HuH-7 (cell line): Measurements from ENCODE around the gene LEMD3.

Experiments used
- DNase-seq: peaks from one replicate; pipeline ENCODE4 v3.0.0; 2011; ENCODE audit warnings: low spot score

LEMD3 gene

DNA sequence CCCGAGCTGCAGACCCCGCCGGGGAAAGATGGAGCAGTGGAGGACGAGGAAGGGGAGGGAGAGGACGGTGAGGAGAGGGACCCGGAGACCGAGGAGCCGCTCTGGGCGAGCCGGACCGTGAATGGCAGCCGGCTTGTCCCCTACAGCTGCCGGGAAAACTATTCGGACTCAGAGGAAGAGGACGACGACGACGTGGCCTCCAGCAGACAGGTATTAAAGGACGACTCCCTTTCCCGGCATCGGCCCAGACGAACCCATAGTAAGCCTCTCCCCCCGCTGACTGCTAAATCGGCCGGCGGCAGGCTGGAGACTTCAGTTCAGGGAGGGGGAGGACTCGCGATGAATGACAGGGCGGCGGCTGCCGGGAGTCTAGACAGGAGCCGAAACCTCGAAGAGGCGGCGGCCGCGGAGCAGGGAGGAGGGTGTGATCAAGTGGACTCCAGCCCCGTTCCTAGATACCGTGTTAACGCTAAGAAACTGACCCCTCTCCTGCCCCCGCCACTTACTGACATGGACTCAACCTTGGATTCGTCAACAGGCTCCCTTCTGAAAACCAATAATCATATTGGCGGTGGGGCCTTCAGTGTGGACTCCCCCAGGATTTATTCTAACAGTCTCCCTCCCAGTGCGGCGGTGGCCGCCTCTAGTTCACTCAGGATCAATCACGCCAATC, 962 bp downstream of the LEMD3 start:
- peak; percentile 52 for DNase-seq

DNA sequence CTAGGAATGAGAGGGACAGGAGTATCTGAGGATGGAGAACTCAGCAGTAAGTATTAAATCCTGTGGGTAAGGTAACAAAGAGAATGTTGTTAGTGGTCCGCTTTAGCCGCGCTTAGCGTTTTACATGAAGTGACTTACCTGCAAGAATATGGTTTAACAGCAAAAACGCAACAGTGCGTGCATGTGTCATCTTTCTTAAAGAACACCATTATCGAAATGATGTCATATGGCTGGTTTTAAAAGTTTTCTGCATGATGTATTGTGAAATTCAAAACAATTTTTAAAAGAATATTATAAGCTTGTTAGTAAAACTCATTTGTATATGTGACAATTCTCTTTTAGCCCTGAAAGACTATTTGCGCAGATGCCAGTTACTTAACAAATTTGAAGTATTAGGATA, 1.7 kb downstream of the LEMD3 start:
- DNase-seq, result no peak

DNA sequence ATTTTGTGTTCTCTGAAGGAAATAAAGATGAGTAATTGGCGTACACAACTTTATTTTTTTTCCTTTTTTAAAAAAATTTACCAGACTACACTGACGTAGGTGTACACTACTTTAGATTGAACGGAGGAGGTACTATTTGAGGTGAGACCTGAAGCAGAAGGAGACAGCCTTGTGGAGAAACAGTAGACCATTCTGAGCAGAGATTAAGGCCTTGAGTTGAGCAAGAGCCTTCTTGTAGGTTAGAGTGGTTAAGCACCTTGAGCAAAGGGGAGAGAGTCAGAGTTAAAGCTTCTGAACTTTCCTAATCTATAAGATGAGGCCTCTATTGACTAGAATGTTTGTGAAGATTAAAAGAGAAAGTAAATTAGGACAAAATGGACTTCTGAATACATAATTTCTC, 2.5 kb downstream of the LEMD3 start:
- DNase-seq, result no peak

DNA sequence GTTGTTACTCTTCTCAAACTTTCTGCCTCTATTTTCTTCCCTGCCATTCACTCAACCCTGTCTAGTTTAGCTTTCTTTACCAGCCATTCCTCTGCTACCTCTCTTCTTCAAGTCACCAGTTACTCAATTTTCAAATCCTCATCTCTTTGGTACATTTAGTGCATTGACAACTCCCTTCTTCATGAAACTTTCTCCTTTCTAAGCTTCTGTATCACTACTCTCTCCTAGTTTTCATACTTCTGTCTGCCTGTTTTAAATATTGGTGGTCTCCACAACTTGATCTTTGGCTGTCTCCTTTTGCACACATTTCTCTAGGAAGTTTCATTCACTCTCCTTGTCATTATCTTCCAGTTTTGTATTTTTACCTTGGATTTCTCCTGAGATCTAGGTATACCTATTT, 6.0 kb downstream of the LEMD3 start:
- no peak for DNase-seq

DNA sequence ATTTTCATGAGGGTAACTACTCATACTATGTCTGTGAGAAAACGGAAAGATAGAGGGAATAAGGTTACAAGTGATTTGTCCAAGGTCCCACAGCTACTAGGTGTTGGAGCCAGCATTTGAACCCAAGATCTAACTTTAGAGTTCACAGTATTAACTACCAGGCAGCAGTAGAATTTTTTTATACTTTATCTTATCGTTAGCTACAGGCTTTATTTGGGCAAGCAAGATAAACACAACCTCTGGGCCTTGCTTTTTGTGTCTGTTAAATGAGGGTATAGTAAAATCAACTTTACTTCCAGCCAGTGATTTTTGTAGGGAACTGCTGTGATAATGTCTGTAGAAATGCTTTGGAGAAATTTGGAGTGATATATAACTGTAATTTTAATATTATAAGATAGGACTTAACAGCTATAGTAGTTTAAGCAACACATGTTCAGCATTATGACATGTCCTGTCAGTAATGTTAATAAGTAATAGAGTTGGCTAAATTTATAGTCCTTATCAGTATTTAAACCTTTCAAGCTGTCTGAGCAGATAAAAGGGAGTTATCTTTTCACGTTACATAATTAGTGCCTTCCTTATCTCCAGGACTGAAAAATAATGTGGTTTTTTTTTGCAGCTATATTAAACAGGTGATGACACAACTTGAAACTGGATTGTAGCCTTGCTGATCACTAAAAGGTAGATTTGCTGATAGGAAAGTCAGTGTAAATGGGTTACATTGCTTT, 12.8 kb downstream of the LEMD3 start:
- DNase-seq, result no peak

DNA sequence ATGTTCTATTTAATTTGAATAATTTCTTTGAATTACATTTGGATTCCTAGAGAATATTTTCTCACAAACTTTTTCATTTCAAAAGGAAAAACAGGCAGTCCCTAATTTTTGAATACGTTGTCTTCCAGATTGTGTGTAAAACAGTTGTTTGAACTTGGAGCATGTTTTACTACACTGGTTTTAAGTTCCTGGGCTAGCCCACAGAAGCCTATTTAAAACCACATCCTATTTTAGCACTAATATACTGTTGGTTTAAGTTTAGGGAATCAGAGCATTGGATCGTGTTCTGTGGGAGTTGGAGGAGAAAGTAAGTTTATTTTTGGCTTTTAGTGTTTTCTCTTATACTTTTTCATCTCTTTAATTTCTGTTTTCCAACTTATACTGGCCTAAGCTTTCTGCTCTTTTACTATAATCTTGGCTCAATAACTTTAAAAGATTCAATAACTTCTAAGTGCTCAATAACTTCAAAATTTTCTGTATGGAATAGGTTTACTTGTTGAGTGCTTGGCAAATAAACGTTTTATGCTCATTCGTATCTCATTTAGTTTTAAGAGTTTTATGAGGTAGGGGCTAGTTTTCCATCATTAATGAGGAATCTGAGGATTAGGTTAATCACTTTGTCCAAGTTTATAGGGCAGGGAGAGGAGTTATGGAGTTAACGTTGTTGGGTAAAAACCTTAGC, 14.9 kb downstream of the LEMD3 start:
- DNase-seq, result no peak

DNA sequence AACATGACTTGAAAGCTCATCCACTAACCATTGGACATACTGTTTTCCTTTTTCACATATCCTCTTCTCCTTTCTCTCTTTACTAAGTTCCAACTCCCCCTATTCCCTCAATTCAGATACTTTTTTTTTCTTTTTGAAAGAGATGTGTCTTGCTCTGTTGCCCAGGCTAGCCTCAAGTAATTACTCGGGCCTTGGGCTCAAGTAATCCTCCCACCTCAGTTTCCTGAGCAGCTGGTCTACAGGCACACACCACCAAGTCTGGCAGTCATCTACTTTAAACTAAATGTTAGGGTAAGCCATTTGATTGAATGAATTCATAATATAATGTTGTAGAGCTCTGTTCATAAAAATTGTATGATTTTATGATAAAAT, 15.5 kb downstream of the LEMD3 start:
- DNase-seq, result no peak

DNA sequence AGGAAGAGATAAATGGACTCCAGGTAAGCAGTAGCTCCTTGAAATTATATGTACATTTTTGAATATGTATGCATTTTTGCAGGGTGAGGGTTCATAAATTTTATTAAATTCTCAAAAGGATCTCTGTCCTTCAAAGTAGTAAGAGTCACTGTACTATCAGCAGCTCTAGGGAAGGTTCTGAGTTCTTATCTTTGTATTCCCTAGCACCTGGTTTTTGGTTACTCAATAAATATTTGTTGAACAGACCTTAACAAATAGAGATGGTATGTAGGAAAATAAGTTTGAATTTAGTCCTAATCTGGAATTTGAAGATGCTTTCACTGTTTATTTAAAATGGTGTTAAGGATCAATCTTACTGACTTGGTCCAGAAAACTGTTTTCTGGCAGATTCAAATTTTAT, 18.3 kb downstream of the LEMD3 start:
- no peak for DNase-seq

DNA sequence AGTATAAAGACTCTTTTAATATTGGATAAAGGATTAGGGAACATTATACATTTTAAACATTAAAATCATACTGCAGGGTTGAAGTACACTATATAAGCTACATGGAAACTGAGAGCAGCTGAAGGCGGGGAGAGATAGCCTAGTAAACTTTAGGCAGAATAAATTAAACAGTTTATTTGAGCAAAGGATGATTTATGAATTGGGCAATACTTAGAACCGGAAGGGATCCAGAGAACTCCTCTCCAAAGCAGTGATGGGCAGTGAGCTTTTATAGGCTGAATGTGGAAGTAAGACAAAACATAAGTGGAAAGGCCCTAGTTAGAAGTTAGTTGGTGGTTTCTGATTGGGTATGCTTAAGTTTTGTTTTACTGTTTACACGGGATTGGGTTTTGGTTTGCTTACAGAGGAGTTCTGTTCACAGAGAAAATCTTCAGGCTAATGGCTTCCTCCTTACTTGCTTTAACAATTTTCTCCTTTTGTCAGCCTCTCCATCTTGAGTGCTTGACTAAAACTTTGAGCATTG, 18.9 kb downstream of the LEMD3 start:
- no peak for DNase-seq

DNA sequence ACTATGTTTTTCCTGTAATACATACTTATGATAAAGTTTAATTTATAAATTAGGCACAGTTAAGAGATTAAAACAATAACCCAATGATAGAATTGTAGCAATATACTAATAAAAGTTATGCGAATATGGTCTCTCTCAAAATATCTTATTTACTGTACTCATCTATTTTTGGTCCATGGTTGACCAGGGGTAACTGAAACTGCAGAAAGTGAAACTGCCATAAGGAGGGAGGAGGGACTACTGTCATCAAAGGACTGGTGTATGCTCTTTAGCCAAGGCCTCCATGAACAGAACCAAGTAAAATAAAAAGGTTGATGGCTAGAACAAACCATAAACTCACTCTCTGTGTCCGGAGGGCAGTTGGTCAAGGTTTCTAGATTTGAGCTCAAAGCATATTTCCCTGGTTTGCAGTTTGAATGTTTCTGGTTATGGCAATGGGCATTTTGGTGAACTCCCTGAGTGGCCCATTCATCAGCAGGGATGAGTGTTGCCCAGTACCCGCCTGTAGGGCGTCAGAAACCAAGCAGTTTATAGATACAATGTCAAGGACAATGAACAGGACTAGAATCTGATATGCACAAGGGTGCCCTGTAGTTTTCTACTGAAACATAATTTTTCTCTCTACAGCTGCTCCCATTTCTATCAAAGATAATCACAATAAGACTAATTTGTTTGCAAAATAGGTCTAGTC, 19.8 kb downstream of the LEMD3 start:
- DNase-seq, result no peak

DNA sequence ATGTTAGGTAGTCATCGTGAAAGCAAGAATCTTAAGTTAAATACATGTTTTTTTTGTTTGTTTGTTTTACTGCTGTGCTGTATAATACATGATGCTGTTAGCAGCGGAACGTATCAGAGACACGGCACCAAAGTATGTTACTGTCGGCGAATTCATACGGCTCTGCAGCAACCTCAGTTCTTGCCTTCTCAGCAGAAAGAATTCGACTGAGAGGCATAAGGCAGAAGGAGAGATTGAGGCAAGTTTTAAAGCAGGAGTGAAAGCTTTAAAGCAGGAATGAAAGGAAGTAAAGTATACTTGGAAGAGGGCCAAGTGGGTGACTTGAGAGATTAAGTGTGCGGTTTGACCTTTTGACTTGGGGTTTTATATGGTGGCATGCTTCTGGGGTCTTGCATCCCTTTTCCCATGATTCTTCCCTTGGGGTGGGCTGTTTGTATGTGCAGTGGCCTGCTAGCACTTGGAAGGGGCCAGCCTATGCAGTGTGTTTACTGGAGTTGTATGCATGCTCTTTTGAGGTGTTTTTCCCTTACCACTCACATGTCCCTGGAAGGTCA, 23.7 kb downstream of the LEMD3 start:
- no peak for DNase-seq

DNA sequence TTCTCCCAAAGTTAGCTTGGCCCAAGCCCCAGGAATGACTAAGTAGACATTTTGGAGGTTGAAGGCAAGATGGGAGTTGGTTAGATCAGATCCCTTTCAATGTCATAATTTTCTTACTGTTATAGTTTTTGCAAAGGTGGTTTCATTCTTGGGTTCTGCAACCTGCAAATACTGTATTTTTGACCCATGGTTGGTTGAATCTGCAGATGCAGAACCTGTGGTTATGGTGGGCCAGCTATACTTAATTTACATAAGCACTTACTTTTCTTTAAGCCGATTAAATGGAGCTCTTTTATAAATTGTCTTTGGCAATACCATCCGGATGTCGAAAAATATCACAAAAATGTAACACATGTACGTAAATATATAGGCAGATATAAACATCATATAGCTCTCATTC, 25.6 kb downstream of the LEMD3 start:
- no peak for DNase-seq

DNA sequence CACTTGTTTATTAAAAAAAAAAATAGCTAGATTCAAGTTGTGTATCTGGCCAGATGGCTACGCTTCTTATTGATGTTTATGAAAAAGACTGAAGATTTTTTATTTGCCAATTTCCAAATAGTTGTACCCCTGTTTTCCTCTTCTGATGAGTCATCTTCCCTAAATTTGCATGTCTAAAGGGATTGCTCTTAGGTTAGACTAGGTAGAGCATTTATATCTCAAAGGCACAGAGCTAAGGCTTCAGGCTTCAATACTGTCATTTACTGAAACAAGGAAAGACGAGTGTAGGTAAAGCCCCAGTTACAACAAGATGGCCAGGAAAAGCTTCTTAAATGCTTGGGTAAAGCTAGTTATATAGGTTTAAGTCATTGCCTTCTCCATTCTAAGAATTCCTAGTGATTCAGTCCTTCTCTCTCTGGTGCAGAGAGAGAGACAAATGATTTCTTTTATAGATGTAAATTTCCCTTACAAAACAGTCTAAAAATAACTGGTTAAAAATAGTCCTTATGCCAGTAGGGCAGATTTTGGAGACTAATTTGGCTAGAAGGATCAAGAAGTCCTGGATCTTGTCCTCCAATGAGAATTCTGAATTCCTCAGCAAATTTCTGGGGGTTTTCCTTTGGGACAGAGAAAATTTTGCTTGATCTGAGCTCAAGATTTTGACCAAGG, 26.1 kb downstream of the LEMD3 start:
- DNase-seq, result no peak

DNA sequence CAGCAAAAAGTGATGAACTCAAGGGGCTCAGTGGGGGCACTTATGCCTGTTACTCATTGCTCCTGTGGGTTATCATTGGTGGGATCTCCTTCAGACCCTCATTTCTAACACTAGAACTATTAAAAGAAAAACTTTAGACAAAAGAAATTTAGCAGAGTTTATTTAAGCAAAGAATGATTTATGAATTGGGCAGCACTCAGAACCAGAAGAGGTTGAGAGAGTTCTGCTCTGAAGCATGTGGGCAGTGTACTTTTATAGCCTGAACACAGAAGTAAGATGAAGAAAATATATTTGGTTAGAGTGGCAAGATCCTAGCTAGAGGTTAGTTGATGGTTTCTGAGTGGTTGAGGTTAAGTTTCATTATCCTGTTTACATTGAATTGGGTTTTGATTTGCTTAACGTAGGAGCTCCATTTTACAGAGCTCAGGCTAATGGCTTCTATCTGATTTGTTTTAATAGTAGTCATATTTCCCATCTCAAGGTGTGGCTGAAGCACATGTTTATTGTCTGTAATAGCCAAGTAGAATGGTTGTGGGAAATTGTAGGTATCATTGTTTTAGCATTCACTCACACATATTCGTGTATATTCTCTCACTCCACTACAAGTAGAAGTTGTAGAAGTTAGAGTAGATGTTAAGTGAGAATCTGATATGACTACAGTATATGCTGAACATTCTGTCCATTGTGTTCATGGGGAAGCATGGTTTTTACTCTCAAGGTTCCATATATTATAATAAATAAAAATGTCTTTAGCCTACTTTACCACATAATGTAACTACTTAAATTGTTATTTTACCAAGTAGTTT, 27.6 kb downstream of the LEMD3 start:
- DNase-seq, result no peak

DNA sequence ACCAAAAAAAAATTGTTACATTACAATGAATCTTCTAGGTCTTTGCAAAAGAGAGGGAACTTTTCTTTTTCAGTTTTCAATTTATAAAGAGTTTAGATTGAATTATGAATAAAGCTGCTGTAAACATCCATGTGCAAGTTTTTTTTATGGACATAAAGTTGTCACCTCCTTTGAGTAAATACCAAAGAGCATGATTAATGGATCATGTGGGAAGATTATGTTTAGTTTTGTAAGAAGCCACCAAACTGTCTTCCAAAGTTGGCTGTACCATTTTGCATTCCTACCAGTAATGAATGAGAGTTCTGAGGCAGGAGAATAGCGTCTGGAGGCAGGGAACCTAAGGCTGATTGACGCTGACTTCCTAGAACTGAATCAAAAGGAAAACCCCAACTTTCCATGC, 30.2 kb downstream of the LEMD3 start:
- no peak for DNase-seq

DNA sequence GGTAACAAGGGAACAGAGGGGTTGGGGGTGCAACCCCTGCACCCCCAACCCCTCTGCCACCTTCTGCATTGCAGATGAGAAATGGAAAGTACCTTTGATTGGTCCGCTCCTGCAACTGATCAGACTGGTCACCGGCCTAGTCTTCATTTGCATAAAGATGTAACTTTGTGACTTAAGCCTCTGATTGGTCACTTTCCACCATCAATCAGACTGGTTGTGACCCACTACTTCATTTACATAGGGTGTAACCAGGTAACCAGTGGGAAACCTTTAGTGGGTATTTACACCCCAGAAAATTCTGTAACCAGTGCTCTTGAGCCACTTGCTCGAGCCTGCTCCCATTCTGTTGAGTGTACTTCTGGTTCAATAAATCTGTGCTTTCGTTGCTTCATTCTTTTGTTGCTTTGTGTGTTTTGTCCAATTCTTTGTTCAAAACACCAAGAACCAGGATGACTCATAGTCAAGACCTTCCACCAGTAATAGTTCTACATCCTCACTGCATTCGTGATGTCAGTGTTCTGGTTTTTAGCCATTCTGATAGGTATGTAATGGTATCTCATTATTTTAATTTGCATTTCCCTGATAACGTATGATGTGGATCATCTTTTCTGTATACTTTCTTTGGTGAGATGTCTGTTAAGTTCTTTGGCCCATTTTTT, 30.8 kb downstream of the LEMD3 start:
- no peak for DNase-seq

DNA sequence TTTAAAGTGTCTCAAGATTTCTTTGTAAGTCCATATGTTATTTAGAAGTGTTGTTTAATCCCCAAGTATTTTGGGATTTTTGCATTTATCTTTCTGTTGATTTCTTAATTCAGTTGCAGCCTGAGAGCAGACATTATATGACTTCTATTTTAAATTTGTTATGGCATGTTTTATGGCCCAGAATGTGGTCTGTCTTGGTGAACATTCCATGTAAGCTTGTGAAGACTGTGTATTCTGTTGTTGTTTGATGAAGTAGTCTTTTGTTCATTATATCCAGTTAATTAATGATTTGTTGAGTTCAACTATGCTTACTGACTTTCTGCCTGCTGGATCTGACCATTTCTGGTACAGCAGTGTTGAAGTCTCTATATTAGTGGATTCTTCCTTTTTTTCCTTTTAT, 34.0 kb downstream of the LEMD3 start:
- DNase-seq, result no peak

DNA sequence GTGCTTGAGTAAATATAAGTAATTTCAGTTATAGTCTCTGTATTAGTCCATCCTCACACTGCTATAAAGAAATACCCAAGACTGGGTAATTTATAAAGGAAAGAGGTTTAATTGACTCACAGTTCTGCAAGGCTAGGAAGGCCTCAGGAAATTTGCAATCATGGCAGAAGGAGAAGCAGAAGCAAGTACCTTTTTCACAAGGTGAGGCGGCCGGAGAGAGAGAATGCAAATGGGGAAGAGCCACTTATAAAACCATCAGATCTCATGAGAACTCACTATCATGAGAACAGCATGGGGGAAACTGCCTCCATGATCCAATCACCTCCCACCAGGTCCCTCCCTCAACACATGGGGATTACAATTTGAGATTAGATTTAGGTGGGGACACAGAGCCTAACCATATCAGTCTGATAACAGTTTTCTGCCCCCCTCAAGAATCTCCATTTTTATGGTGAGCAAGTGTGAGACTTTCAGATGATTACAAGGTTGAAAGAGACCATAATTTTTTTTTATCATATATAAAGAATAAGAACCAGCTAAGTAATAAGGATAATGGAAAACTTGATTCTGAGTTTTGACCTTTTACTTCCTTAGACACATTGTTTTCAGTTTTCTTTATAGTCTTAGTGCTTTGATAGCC, 35.6 kb downstream of the LEMD3 start:
- no peak for DNase-seq

DNA sequence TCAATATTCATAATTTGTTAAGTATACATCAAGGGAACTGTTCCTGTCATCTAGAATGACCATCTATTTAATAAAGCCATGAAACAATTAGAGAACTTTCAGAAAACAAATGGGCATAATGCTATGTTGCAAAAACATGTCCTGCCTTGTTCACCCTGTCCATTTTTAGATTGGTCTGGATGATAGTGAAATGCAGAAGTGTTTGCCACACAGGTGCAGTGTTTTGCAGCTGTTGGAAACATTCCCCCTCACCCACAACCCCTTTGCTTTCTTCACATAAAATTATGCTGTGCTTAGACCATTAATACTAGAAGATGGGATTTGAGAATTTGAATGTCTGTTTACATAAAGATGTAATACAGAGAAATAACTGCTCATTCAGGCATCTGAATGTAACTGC, 36.5 kb downstream of the LEMD3 start:
- DNase-seq, result no peak

DNA sequence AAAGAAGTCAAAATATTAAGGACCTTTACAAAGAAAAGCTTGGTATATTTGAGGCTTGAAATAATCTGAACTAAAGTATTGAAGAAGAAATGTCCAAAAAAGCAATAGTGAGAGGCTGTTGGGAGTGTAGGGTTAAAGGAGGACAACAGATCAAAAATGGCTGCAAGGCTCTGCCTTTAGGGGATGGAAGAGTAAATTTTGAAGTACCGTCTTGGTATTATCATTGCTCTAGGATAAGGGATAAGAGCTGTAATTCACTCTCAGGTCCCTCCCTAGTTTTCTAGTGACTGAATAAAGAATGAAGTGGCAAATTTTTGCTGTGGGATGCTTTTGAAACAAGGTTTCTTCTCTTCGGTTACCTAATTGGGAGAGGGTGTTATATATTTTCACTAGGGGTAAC, 38.7 kb downstream of the LEMD3 start:
- DNase-seq, result no peak
